Measurements from ENCODE around the gene MIB1. TPM values are rescaled to one million over a fixed set of nuclear protein-coding genes. Genes with fewer than 3 reads are reported as not detected.

The MIB1 gene
- 34.2 TPM for polyA plus RNA-seq (2013)

GRCh38 chr18:21740538-21741311 lies at the start of gene MIB1:
Gene MIB1, plus strand, starts transcription at chr18:21740792. Its CDS starts 792 bp downstream, at chr18:21741584.
- WGBS (ENCODE audit: insufficient coverage), result 0% methylated on average over 45 of the region's 76 CpGs

GRCh38 chr18:21693322-21693721 lies 47.3 kb upstream of the MIB1 start:
- H3K4me3 ChIP-seq (ENCODE audit: control insufficient read depth in 1 of 7, extremely low read depth in 1 of 7, insufficient read depth in 4 of 7, low read depth in 2 of 7, low read length in 6 of 7), result no peak overlapping the region
- peaks cover 3 to 45% (median 11%) of the 10 kb centered on the region in 4 experiments for H3K36me3 ChIP-seq (ENCODE audit: control insufficient read depth in 4 of 4, insufficient read depth in 4 of 4, low read length in 3 of 4)
- no peaks in the 10 kb centered on the region for H3K27me3 ChIP-seq (replicated peaks in 2 of 5; ENCODE audit: control insufficient read depth in 4 of 5, insufficient read depth in 5 of 5, low read length in 4 of 5)
- CTCF ChIA-PET, result interaction anchor here (0.9 to 1.1 kb wide), 2 partner anchors 21 to 30 kb away, joined by 3 read pairs; no protein-coding TSS in a partner anchor
- H3K27ac ChIP-seq (ENCODE audit: insufficient read depth in 1 of 2, low read depth in 1 of 2, low read length in 2 of 2, poor library complexity in 1 of 2, severe bottlenecking in 2 of 2), result no peak overlapping the region
- POLR2A ChIA-PET, result no interaction called here
- H3K4me1 ChIP-seq (ENCODE audit: control extremely low read depth in 1 of 4, control insufficient read depth in 4 of 4, insufficient read depth in 4 of 4, low read length in 3 of 4), result no peaks in the 10 kb centered on the region
- DNase-seq, result no peak
- H3K9me3 ChIP-seq (ENCODE audit: control extremely low read depth in 1 of 5, control insufficient read depth in 4 of 5, insufficient read depth in 2 of 5, low read depth in 1 of 5, low read length in 4 of 5), result peaks cover 0 to 5% (median 3%) of the 10 kb centered on the region in 5 experiments
- 100% methylated on average over 1 of the region's 2 CpGs for WGBS (ENCODE audit: insufficient coverage)

More at GRCh38 chr18:21740538-21741311, at the start of gene MIB1:
- Histone ChIP-seq H3K36me3 (ENCODE audit: control insufficient read depth in 4 of 4, insufficient read depth in 4 of 4, low read length in 3 of 4) (no peaks in the 10 kb centered on the region), H3K9me3 (ENCODE audit: control extremely low read depth in 1 of 5, control insufficient read depth in 4 of 5, insufficient read depth in 2 of 5, low read depth in 1 of 5, low read length in 4 of 5) (peaks cover 0 to 4% (median 0%) of the 10 kb centered on the region in 5 experiments), H3K27me3 (replicated peaks in 2 of 5; ENCODE audit: control insufficient read depth in 4 of 5, insufficient read depth in 5 of 5, low read length in 4 of 5) (no peaks in the 10 kb centered on the region), H3K4me3 (ENCODE audit: control insufficient read depth in 1 of 7, extremely low read depth in 1 of 7, insufficient read depth in 4 of 7, low read depth in 2 of 7, low read length in 6 of 7) (peak within 1 kb of the TSS; percentile 79 to 99 (median 92)), H3K4me1 (ENCODE audit: control extremely low read depth in 1 of 4, control insufficient read depth in 4 of 4, insufficient read depth in 4 of 4, low read length in 3 of 4) (peaks cover 9 to 29% (median 15%) of the 10 kb centered on the region in 4 experiments), H3K27ac (ENCODE audit: insufficient read depth in 1 of 2, low read depth in 1 of 2, low read length in 2 of 2, poor library complexity in 1 of 2, severe bottlenecking in 2 of 2) (peak within 1 kb of the TSS; percentile 84 to 96)
- ChIA-PET POLR2A (interaction anchor here (0.6 to 0.7 kb wide), 2 partner anchors 62 to 100 kb away, joined by 3 to 5 read pairs; no protein-coding TSS in a partner anchor), CTCF (interaction anchor here (0.7 to 1.9 kb wide), 6 partner anchors 8 to 140 kb away, joined by 3 to 5 read pairs (median 3); partner anchors contain the start of genes ABHD3 and ESCO1)
- DNase-seq, result peak; percentile 97 to 99 (median 98)

GRCh38 chr18:21700528-21701075 lies 40.0 kb upstream of the MIB1 start:
- Histone ChIP-seq H3K4me1 (ENCODE audit: control extremely low read depth in 1 of 4, control insufficient read depth in 4 of 4, insufficient read depth in 4 of 4, low read length in 3 of 4) (peaks cover 4 to 21% (median 12%) of the 10 kb centered on the region in 4 experiments), H3K27ac (ENCODE audit: insufficient read depth in 1 of 2, low read depth in 1 of 2, low read length in 2 of 2, poor library complexity in 1 of 2, severe bottlenecking in 2 of 2) (no peak overlapping the region), H3K4me3 (ENCODE audit: control insufficient read depth in 1 of 7, extremely low read depth in 1 of 7, insufficient read depth in 4 of 7, low read depth in 2 of 7, low read length in 6 of 7) (no peak overlapping the region), H3K27me3 (replicated peaks in 2 of 5; ENCODE audit: control insufficient read depth in 4 of 5, insufficient read depth in 5 of 5, low read length in 4 of 5) (no peaks in the 10 kb centered on the region), H3K9me3 (ENCODE audit: control extremely low read depth in 1 of 5, control insufficient read depth in 4 of 5, insufficient read depth in 2 of 5, low read depth in 1 of 5, low read length in 4 of 5) (no peaks in the 10 kb centered on the region), H3K36me3 (ENCODE audit: control insufficient read depth in 4 of 4, insufficient read depth in 4 of 4, low read length in 3 of 4) (peaks cover under 1 to 26% (median 9%) of the 10 kb centered on the region in 4 experiments)
- ChIA-PET POLR2A (interaction anchor here (0.6 kb wide), 1 partner anchor 65 kb away, joined by 5 read pairs; no protein-coding TSS in a partner anchor), CTCF (interaction anchor here (0.9 to 1.7 kb wide), 2 partner anchors 10 to 47 kb away, joined by 3 to 7 read pairs; no protein-coding TSS in a partner anchor)
- no peak for DNase-seq
- WGBS (ENCODE audit: insufficient coverage), result 95% methylated on average over 2 of the region's 6 CpGs

- CTCF ChIA-PET, result interaction anchor here (0.9 to 1.7 kb wide), 2 partner anchors 11 to 46 kb away, joined by 3 to 7 read pairs; no protein-coding TSS in a partner anchor
- no peak overlapping the region for H3K4me3 ChIP-seq (ENCODE audit: control insufficient read depth in 1 of 7, extremely low read depth in 1 of 7, insufficient read depth in 4 of 7, low read depth in 2 of 7, low read length in 6 of 7)
- no peak for DNase-seq
- no peaks in the 10 kb centered on the region for H3K27me3 ChIP-seq (replicated peaks in 2 of 5; ENCODE audit: control insufficient read depth in 4 of 5, insufficient read depth in 5 of 5, low read length in 4 of 5)
- WGBS (ENCODE audit: insufficient coverage), result 100% methylated on average over 2 of the region's 2 CpGs
- no peak overlapping the region for H3K27ac ChIP-seq (ENCODE audit: insufficient read depth in 1 of 2, low read depth in 1 of 2, low read length in 2 of 2, poor library complexity in 1 of 2, severe bottlenecking in 2 of 2)
- no peaks in the 10 kb centered on the region for H3K9me3 ChIP-seq (ENCODE audit: control extremely low read depth in 1 of 5, control insufficient read depth in 4 of 5, insufficient read depth in 2 of 5, low read depth in 1 of 5, low read length in 4 of 5)
- peaks cover 0 to 23% (median 9%) of the 10 kb centered on the region in 4 experiments for H3K36me3 ChIP-seq (ENCODE audit: control insufficient read depth in 4 of 4, insufficient read depth in 4 of 4, low read length in 3 of 4)
- H3K4me1 ChIP-seq (ENCODE audit: control extremely low read depth in 1 of 4, control insufficient read depth in 4 of 4, insufficient read depth in 4 of 4, low read length in 3 of 4), result peaks cover 4 to 21% (median 12%) of the 10 kb centered on the region in 4 experiments
- POLR2A ChIA-PET, result interaction anchor here (1.1 kb wide), 1 partner anchor 18 kb away, joined by 5 read pairs; no protein-coding TSS in a partner anchor
These were observed 39.0 kb upstream of the MIB1 start for GRCh38 chr18:21701621-21702020.

GRCh38 chr18:21702602-21703001 lies 38.0 kb upstream of the MIB1 start:
- H3K4me3 ChIP-seq (ENCODE audit: control insufficient read depth in 1 of 7, extremely low read depth in 1 of 7, insufficient read depth in 4 of 7, low read depth in 2 of 7, low read length in 6 of 7), result peak overlapping the region in 4 of 7 experiments; percentile 74 to 99 (median 96)
- H3K4me1 ChIP-seq (ENCODE audit: control extremely low read depth in 1 of 4, control insufficient read depth in 4 of 4, insufficient read depth in 4 of 4, low read length in 3 of 4), result peaks cover 4 to 21% (median 12%) of the 10 kb centered on the region in 4 experiments
- POLR2A ChIA-PET, result no interaction called here
- H3K36me3 ChIP-seq (ENCODE audit: control insufficient read depth in 4 of 4, insufficient read depth in 4 of 4, low read length in 3 of 4), result peaks cover 0 to 18% (median 9%) of the 10 kb centered on the region in 4 experiments
- WGBS (ENCODE audit: insufficient coverage), result no CpG with 5 or more reads among the region's 5 CpGs
- H3K27ac ChIP-seq (ENCODE audit: insufficient read depth in 1 of 2, low read depth in 1 of 2, low read length in 2 of 2, poor library complexity in 1 of 2, severe bottlenecking in 2 of 2), result no peak overlapping the region
- H3K27me3 ChIP-seq (replicated peaks in 2 of 5; ENCODE audit: control insufficient read depth in 4 of 5, insufficient read depth in 5 of 5, low read length in 4 of 5), result no peaks in the 10 kb centered on the region
- no peaks in the 10 kb centered on the region for H3K9me3 ChIP-seq (ENCODE audit: control extremely low read depth in 1 of 5, control insufficient read depth in 4 of 5, insufficient read depth in 2 of 5, low read depth in 1 of 5, low read length in 4 of 5)
- CTCF ChIA-PET, result no interaction called here
- DNase-seq, result no peak

GRCh38 chr18:21703241-21703820 lies 37.3 kb upstream of the MIB1 start:
- Histone ChIP-seq H3K27me3 (replicated peaks in 2 of 5; ENCODE audit: control insufficient read depth in 4 of 5, insufficient read depth in 5 of 5, low read length in 4 of 5) (no peaks in the 10 kb centered on the region), H3K27ac (ENCODE audit: insufficient read depth in 1 of 2, low read depth in 1 of 2, low read length in 2 of 2, poor library complexity in 1 of 2, severe bottlenecking in 2 of 2) (peak overlapping the region; percentile 35 to 82), H3K9me3 (ENCODE audit: control extremely low read depth in 1 of 5, control insufficient read depth in 4 of 5, insufficient read depth in 2 of 5, low read depth in 1 of 5, low read length in 4 of 5) (no peaks in the 10 kb centered on the region), H3K4me1 (ENCODE audit: control extremely low read depth in 1 of 4, control insufficient read depth in 4 of 4, insufficient read depth in 4 of 4, low read length in 3 of 4) (peaks cover 4 to 21% (median 12%) of the 10 kb centered on the region in 4 experiments), H3K36me3 (ENCODE audit: control insufficient read depth in 4 of 4, insufficient read depth in 4 of 4, low read length in 3 of 4) (peaks cover 0 to 15% (median 8%) of the 10 kb centered on the region in 4 experiments), H3K4me3 (ENCODE audit: control insufficient read depth in 1 of 7, extremely low read depth in 1 of 7, insufficient read depth in 4 of 7, low read depth in 2 of 7, low read length in 6 of 7) (peak overlapping the region; percentile 74 to 99 (median 92))
- WGBS (ENCODE audit: insufficient coverage), result 0% methylated on average over 13 of the region's 17 CpGs
- ChIA-PET CTCF (no interaction called here), POLR2A (interaction anchor here (1.2 to 1.4 kb wide), 2 partner anchors 21 to 103 kb away, joined by 4 to 6 read pairs; partner anchors contain the start of gene ESCO1)
- no peak for DNase-seq
